Activated CD8-positive, alpha-beta memory T cell treated with anti-CD3 and anti-CD28 coated beads, Interleukin-2, amount 50 U/mL, for 24 hours (primary cell): ENCODE data around the gene ACTR2.
"Not testable (repeated sequence)": the region's sequence is repeated elsewhere in the genome, so short reads cannot be mapped to it uniquely, and the experiment has no call there.

Source experiments
- DNase-seq: peaks from one replicate; pipeline ENCODE4 v3.0.0-alpha.2; 2020; ENCODE audit errors: extremely low read depth

The ACTR2 gene

GRCh38 chr2:65313126-65313953, 85.7 kb downstream of the ACTR2 start:
- no peak for DNase-seq

GRCh38 chr2:65313954-65314256, 86.3 kb downstream of the ACTR2 start:
- no peak for DNase-seq

DNA sequence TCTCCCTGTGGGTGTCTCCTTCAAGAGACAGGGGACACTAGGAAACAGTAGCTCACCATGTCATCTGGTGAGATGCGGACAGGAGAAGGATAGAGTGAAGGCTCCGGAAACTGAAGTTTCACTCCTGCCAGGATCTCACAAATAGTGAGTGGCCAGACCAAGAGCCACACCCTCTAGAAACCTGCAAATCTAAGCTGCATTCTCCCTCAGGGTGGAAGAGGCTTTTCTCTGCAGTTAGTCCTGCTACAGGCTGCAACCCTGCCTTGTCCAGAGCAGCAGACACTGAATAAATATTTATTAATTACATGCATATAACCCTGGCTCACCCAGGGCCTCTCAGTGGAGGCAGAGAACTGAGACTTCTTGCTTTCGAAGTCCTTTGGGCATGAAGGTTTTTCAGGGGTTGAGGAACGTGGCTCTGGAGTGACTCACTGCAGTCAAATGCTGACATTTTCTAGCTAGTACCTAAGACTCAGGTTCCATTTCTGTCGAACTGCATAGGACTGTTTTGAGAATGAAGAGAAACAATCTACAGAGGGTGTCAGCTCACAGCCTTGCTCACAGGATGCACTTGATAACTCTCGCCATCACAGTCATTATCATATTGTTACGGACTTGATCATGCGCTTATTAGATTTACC, 87.3 kb downstream of the ACTR2 start:
- no peak for DNase-seq

DNA sequence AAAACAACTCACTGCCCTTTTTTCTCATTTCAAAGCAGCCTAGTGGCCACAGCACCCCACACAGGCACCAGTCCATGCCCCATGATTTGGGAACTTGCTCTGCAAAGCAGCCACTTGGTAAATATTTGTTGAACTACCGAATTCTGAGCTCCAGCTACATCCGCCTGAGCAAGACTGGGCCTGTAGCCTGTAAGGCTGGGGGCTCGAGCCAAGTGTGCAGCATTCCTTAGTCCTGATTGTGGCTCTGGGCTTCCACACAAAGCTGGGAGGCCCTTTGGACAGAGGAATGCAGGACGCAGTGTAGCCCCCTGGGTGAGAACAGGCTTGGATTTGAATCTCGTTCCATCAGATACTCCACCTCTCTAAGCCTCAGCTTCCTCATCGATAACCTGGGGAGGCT, 88.4 kb downstream of the ACTR2 start:
- no peak for DNase-seq

DNA sequence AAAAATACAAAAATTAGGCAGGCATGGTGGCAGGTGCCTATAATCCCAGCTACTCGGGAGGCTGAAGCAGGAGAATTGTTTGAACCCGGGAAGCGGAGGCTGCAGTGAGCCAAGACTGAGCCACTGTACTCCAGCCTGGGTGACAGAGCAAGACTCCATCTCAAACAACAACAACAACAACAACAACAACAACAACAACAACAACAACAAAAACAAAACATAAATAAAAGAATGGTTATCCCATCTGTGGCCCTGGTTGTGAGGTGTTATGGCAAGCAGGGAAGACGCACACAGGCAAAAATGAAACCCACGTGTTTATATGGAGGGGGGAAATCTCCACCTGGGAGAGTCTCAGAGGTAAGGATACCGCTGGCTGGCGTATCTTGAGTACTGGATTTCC, 89.7 kb downstream of the ACTR2 start:
- not testable (repeated sequence) for DNase-seq

DNA sequence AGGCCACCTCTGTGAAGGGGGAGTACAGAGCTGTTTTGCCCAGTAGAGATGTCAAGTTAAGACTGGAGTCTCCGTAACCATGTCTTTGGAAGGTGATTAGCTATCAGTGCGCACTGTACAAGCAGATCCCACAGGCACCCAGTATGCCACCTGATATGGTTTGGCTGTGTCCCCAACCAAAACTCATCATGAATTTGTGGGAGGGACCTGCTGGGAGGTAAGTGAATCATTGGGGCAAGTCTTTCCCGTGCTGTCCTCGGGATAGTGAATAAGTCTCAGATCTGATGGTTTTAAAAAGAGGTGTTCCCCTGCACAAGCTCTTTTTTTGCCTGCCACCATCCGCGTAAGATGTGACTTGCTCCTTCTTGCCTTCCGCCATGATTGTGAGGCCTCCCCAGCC, 90.2 kb downstream of the ACTR2 start:
- no peak for DNase-seq

- no peak for DNase-seq
These were observed 91.5 kb downstream of the ACTR2 start for GRCh38 chr2:65319072-65319673.

DNA sequence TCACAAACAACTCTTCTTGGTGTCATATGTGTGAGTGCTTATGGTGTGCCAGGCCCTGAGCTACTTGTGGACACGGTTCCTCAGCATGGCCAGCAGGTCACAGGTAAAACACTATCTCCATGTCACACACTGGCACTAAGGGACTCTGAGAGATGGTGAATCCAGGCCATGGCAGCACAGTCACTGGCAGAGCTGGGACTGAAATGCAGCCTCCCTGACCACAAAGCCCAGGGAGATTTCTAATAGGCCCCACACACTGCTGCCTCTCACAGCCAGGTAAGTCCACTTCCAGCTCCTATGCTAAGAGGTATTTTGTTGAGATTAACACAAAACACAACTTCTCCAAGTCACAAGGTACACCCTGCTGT, 92.0 kb downstream of the ACTR2 start:
- no peak for DNase-seq

GRCh38 chr2:65320042-65320725, 92.6 kb downstream of the ACTR2 start:
- DNase-seq = no peak
